NCI-H1436 (cell line): ENCODE results near the gene TMEM97.
A peak's percentile ranks its signal among the peaks of the same experiment; 100 is the strongest.
"Not testable (repeated sequence)": the region's sequence is repeated elsewhere in the genome, so short reads cannot be mapped to it uniquely, and the experiment has no call there.

Source experiments
- DNase-seq: peaks from one replicate; lab custom pipeline; 2025; lab: John Stamatoyannopoulos, UW

Gene TMEM97

DNA sequence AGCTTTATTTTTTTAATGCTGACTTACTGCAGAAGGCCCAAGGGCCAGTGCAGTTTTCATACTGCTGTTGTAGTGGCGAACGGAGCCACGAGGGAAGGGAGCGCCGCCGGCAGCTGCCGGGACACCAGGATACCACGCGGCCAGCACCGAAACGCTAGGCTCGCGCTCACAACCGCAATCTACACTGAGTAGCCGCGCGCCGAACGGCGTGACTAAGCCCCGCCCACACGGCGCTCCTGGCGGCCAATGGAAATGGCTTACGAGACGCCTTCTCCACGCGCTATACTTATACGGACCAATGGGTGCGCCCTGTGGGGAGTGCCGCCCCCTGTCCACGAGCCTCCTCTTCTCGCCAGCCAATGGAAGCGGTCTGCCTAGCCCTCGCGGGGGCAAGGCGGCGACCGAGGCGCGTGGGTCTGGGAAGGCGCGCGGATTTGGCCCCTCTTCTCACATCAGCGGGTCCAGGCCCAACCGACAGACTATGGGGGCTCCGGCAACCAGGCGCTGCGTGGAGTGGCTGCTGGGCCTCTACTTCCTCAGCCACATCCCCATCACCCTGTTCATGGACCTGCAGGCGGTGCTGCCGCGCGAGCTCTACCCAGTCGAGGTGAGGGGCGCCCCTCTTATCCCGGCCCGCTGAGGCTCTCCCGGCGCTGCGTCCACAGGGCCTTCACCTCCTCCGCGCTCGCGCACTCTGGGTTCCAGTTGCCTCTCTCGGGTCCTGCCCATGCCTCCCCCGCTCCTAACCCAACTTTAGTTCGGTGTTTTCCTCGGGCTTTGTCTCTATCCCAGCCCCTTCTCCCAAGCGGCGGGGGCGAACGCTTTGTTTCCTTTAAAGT lies at the start of gene TMEM97:
TSS of gene TMEM97 (plus strand) at position 442 of the 839 bp plus-strand sequence. CDS start at position 482, 40 bp downstream.
- DNase-seq: peak; percentile 100

DNA sequence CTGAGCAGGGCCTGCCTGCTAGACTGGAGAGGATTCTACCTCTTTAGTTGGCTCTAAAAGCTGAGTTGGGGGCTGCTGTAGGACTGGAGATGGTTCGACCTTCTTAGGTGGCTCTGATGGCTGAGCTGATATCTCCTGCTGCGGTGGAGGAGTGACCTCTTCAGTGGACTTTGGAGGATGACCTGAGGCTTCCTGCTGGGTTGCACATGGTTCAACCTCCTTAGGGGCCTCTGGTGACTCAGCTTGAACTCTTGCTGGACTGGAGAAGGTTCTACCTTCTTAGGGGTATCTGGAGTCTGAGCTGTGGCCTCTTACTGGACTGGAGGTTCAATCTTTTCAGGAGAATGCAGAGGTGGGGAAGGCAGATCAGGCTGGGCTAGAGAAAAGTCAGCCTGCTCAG lies 48.9 kb upstream of the TMEM97 start:
- DNase-seq: no peak

DNA sequence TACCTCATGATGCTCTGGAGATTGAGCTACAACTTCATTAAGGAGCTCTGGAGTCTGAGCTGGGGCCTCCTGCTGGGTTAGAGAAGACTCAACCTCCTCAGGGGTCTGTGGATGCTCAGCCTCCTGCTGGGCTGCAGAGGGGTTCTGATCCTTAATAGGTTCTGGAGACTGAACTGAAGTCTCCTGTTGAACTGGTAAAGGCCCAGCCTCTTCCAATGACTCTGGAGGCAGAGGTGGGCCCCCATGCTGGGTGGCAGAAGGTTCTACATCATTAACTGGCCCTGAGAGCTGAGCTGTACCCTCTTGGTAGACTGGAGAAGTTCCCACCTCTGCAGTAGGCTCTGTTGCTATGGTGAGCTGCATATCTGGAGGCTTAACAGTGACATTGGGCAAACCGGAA lies 48.1 kb upstream of the TMEM97 start:
- no peak for DNase-seq

DNA sequence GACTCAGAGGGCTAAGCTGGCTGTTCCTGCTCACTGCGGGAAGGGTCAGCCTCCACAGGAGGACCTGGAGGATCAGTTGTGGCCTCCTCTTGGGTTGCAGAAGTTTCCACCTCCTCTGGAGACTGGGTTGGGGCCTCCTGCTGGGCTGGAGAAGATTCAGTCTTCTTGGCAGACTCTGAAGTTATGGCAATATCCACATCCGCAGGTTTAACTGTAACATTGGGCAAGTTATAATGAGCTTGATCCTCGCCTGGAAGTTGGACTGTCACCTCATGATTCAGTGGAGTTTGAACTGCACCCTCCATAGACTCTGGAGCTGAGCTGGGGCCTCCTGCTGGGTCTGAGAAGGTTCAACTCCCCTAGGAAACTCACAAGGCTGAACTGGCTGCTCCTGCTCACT lies 47.6 kb upstream of the TMEM97 start:
- DNase-seq: no peak

DNA sequence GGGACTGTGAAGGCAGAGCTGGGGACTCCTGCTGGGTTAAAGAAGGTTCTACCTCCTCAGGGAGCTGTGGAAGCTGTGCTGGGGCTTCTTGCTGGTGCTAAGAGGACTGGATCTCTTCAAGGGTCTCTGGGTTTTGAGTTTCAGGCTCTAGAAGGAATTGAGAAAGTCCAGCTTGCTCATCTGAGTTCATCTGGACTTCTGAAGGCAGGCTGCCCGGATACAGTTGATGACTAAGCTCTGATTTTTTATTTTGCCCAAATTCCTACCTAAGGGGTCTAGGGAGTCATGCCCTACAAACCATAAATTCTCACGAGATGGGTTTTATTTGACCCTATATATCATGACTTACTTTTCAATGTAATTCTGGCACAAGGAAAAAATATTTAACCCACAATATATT lies 46.8 kb upstream of the TMEM97 start:
- no peak for DNase-seq

DNA sequence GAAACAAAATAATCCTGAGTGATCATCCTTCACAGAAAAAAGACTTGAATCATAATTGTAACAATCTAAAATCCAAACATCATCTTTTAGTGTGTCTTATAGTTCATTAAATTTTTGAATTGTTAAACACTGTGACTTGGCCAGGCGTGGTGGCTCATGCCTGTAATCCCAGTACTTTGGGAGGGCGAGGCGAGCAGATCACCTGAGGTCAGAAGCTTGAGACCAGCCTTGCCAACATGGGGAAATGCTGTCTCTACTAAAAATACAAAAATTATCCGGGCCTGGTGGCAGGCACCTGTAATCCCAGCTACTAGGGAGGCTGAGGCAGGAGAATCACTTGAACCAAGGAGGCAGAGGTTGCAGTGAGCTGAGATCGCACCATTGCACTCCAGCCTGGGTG lies 45.7 kb upstream of the TMEM97 start:
- DNase-seq: not testable (repeated sequence)

DNA sequence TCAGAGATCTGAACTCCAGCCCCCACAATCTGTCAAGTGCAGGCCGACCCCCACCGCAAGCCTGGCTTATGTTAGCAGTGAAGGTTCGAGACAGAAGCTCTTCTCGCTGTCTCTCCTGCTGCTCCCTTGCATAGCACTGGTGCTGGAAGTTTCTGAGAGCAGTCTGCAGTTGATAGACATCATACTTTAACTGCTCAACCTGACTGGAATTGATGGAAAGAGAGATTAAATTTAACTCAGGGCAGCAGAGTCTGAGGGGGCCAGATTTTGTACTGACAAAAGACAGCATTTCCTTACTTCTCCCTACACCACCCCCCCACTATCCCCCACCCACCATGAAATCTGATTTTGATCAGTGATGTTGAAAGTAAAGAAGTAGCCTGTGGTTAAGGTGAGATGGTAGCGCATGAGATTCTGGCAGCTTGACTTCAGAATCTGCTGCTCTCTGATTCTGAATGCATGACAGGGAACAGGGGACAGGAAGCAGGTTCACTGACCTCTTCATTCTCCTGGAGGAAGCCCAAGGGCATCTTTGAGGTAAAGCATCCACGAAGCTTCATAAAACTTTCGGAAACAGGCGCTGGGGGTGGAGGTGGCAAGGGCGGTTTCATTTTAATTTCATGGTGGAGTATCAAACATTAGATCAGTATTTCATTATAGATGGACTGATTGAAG lies 44.3 kb upstream of the TMEM97 start:
- DNase-seq: no peak

DNA sequence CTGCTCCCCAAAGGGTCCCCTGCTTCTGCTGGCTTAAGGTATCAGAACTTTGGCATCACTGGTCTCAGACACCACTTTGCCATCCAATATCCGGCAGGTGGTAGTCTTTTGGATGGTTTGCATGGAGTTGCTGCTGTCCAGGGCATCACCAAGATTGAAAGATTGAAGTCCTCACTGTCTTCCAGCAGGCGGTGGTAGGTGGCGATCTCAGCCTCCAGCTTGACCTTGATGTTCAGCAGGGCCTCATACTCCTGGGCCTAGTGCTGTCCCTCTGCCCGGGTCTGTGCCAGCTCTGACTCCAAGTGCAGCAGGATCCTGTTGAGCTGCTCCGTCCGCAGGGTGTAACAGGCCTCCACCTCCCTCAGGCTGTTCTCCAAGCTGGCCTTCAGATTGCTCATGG lies 43.0 kb upstream of the TMEM97 start:
- DNase-seq: no peak

DNA sequence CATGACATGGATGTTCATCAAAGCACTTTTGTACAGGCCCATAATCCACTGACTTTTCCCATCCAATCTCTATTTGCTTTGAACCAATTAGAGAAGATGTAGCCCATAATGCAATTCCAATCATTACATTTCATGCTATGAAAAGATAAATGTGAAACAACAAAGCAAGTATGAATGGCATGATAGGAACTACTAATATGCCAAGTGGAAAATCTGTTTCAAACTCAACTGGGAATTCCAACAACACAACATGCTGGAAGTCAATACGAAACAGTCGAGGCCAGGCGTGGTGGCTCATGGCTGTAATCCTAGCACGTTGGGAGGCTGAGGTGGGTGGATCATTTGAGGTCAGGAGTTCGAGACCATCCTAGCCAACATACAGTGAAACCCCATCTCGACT lies 39.6 kb upstream of the TMEM97 start:
- DNase-seq: no peak

DNA sequence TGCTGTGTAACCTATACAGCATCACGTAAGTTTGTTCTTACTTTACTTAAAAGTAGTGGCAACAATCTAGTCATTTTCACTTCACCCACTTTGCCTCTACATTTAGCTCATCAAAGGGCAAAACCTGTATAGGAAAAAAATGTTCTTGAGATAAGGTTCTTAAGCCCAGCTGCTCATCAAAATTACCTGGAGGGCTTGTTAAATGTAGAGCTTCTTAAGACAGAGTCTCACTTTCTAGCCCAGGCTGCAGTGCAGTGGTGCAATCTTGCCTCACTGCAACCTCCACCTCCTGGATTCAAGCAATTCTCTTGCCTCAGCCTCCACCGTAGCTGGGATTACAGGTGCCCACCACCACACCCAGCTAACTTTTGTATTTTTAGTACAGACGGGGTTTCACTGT lies 38.2 kb upstream of the TMEM97 start:
- no peak for DNase-seq

DNA sequence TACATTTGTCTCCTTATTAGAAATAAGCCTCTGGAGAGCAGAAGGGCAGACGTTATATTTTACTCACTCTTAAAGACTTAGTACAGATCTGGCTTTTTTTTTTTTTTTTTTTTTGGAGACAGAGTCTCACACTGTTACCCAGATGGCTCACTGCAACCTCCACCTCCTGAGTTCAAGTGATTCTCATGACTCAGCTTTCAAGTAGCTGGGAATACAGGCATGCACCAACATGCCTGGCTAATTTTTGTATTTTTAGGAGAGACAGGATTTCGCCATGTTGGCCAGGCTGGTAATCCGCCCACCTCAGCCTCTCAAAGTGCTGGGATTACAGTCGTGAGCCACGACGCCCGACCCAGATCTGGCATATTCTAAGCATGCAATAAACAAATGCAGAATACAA lies 36.4 kb upstream of the TMEM97 start:
- peak; percentile 5 for DNase-seq

DNA sequence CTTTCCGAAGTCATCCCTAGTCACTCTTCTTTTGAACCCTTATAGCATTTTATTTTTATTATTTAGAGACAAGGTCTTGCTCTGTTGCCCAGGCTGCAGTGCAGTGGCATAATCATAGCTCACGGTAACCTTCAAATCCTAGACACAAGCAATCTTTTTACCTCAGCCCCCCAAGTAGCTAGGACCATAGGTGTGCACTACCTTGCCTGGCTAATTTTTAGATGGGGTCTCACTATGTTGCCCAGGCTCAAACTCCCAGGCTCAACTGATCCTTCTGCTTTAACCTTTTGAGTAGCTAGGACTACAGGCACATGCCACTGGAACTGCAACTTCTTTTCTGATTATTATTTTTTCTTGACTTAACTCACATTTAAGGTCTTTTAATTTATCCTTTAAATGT lies 33.0 kb upstream of the TMEM97 start:
- no peak for DNase-seq

DNA sequence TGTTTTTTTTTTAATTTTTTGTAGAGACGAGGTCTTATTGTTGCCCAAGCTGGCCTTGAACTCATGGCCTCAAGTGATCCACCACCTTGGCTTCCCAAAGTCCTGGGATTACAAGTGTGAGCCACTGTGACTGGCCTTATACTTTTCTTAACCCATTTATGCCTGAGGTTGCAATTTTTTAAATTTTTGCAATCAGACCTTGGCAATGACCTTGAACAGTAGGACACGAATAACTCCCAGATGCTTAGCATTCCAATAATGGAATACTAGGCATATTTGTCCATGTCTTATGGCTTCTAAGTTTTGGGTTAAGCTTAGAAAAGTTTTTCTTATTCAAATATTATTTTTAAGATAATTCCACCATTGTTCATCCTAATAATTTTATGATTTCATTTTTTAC lies 28.3 kb upstream of the TMEM97 start:
- DNase-seq: no peak

DNA sequence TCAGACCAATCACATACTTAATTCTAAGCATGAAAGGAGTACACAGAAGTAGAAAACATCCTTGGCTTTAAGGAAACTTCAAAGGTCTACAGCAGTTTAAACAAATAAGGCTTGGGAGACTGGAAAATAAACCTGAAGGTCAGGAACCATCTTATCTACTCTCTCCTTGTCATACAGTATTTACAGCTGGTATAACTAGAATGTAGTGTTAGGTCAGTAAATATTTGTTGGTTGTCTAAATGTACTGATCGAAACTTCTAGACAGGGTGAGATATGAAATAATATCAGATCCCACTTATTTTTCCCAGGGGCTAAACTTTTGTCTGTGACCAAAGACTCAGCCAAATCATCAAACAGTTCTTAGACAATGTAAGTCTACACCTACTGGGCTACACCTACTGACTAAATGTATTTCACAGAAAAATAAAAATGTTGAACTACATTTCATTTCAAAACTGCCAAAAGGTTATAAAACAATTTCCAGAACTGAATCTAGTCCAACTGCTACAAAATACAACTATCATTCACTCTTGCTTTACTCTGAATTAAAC lies 27.1 kb upstream of the TMEM97 start:
- no peak for DNase-seq

DNA sequence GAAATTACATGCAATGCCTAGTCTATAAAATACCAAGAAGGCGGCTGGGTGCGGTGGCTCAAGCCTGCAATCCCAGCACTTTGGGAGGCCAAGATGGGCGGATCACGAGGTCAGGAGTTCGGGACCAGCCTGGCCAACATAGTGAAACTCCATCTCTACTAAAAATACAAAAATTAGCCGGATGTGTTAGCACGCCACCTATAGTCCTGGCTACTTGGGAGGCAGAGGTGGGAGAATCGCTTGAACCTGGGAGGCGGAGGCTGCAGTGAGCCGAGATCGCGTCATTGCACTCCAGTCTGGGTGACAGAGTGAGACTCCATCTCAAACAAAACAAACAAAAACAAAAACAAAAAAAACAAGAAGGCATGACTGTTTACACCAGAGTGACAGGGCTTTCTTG lies 26.1 kb upstream of the TMEM97 start:
- DNase-seq: not testable (repeated sequence)

DNA sequence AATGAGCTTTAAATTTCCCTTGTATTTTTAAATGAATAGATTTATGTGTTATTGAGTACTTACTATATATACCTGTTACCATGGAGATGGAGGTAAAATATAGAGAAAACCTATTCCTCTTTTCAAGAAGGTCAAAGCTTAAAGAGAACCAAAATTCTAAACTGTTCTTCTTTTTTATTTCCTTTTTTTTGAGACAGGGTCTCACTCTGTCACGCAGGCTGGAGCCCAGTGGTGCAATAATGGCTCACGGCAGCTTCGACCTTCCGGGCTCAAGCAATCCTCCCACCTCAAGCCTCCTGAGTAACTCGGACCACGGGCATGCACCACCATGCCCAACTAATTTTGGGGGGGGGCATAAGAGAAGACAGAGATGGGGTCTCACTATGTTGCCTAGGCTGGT lies 25.0 kb upstream of the TMEM97 start:
- no peak for DNase-seq

DNA sequence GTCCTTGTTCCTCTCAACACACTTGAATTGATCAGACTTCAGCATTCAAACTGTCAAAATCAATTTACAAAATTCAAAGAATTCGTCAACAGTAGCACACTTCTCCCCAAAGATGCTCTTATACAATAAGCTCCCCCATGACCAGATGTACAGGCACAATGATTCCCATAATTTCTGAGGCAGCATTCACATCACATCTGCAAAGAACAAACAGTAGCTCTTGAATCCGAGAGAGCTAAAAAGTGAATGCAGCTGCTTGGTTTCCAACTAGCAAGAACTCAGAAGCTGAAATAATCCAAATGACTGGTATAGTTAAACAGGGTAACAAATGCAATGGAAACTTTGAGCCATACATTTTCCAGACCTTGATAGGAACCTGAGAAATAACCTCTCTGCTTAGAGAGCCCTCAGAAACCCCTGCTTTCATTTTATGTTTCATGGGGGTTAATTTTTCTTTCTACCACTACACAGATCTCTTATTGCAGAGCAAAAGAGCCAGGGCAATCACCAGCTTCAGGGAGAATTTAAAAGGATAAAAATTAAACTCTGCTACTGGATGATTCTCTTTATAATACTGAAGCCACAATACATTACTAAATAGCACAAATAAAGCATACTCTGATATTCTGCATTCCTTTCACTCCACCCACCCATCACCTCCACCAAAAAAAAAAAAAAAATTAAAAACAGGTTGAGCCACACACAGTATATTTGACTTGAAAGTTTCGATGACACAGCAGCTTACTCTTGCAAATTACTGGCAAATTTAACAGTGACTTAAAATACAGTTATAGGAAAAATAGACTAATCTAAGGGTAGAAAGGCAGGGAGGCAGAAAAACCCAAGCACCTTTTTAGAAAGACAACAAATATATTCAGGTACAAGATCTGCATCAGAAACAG lies 23.1 kb upstream of the TMEM97 start:
- DNase-seq: no peak

DNA sequence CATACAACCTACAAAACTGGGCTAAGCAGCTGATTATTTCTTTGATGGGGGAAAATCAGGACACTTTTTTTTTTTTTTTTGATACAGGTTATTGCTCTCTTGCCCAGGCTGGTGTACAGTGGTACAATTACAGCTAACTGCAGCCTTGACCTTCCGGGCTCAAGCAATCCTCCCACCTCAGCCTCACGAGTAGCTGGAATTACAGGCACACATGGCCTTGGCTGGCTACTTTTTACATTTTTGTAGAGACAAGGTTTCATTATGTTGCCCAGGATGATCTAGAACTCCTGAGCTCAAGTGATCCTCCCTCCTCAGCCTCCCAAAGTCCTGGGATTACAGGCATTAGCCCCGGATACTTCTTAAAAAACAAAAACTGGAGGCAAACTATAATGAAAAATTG lies 20.6 kb upstream of the TMEM97 start:
- DNase-seq: no peak

DNA sequence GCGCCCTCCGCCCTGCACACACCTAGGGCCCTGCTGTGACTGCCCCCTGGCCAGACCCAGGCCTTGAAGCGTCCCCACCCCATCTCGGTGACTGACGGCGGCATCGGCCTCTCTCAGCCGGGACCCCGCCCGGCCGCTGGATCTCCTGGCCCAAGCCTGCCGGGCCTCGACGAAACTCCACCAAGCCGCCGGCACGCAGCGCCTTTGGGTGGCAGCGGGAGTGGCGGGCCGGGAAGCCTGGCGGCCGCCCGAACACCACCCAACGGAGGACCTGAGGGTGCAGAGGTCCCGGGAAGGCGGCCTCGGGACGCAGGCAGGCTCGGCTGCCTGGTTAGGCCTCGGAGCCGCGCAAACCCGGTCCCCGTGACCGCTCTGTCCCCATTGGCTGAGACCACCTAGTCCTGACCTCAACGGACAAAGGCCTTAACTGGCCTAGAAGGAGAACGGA lies 12.0 kb upstream of the TMEM97 start:
- no peak for DNase-seq

DNA sequence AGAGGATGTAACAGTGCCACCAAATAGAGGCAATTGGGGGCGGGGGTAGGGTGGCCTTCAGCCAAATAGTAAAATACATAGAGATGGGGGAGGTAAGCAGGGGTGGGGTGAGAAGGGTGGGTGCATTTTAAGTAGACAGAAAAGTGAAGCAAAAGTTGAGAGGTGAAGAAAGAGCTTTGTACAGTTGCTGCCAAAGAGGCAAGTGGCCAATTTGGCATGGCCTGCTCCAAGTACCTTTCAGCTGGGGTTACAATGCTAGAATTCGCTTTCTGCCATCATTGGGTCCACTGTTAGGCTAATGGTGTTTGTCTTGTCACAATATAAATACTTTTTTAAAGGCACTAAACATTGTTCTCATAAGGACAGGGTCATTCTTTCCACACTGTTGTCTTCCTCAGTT lies 5.2 kb upstream of the TMEM97 start:
- no peak for DNase-seq

DNA sequence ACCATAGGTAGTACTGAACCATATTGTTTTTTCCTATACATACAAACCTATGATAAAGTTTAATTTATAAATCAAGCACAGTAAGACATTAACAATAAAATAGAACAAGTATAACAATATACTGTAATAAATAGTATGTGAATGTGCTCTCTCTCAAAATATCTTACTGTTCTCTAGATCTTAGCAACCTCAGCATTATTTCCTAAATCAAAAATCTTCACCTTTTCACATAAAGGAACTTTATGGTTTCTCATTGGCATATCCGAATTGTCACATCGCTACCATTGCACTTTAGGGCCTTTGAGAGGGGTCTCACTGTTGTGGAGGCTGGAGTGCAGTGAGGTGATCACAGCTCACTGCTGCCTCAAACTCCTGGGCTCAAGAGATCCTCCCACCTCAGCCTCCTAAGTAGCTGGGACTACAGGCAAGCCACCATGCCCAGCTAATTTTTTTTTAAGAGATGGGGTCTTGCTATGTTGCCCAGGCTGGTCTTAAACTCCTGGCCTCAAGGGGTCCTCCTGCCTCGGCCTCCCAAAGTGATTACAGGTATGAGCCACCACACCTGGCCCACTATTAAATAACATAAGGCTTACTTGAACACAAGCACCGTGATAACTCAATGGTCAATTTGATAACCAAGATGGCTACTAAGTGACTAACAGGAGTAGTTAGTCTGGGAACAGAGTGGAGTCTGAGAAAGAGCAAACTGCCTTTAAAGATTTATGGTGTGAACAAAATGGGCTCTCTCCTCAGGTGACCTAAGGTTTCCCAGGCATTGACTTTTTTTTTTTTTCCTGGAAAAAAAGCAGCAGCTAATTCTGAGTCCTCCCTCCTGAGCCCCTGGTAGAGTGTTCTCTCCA lies 2.9 kb upstream of the TMEM97 start:
- no peak for DNase-seq
